Cardiac muscle cell (in vitro differentiated cells and primary cell): ENCODE measurements around the gene RERE. TPM values are rescaled to one million over a fixed set of nuclear protein-coding genes. Genes with fewer than 3 reads are reported as not detected.
A peak's percentile ranks its signal among the peaks of the same experiment; 100 is the strongest.

ENCODE experiments used
- DNase-seq, 2 donors: peaks; one replicate each; pipeline versions ENCODE4 v3.0.0 to v3.0.0-alpha.2; 2010 to 2017; ENCODE audit warnings: low read depth in 1 of 2, low spot score in 1 of 2
- H3K27ac ChIP-seq: fragments of 200-600 bp; sonication (generic); 2 replicates; pipeline ENCODE4 v1.5.1; 2016
- H3K27me3 ChIP-seq: fragments of 200-600 bp; sonication (generic); 2 replicates; pipeline ENCODE4 v1.6.0; 2016; ENCODE audit warnings: control low read depth
- H3K36me3 ChIP-seq: fragments of 200-600 bp; sonication (generic); 2 replicates; pipeline ENCODE4 v1.5.1; 2016; ENCODE audit warnings: control low read depth
- H3K4me1 ChIP-seq: fragments of 200-600 bp; sonication (generic); 2 replicates; pipeline ENCODE4 v1.8.1; 2017; ENCODE audit warnings: low read depth, mild to moderate bottlenecking, mixed run types
- H3K4me3 ChIP-seq: fragments of 200-600 bp; sonication (generic); 2 replicates; pipeline ENCODE4 v1.5.1; 2016; ENCODE audit warnings: mild to moderate bottlenecking
- H3K9me3 ChIP-seq: fragments of 200-600 bp; sonication (generic); 2 replicates; pipeline ENCODE4 v1.5.1; 2017; ENCODE audit warnings: low read depth, mild to moderate bottlenecking, control low read depth
- CTCF ChIP-seq: IDR thresholded peaks from 2 replicates; pipeline ENCODE4 v1.5.1; 2012; ENCODE audit warnings: low read depth, mild to moderate bottlenecking, low read length
- polyA plus RNA-seq: library from polyadenylated mRNA; unstranded; fragments of >200 nt; fragmentation: Nextera tagmentation; extraction: Ambion mirVana; gene quantifications from 2 replicates; pipeline ENCODE4 v1.2.1, GENCODE V29; 2016
- total RNA-seq: library from RNA; depleted of rRNA; stranded (reverse); fragments of >200 nt; gene quantifications from 2 replicates; pipeline ENCODE4 v1.2.3, GENCODE V29; 2016

The RERE gene
- total and polyA plus RNA-seq, 2 experiments from 2014 or later = 72.5 to 81.0 TPM

GRCh38 chr1:8589571-8589970 lies 227.9 kb downstream of the RERE start:
- no peak overlapping the region for H3K4me3 ChIP-seq
- H3K27ac ChIP-seq = peak overlapping the region; percentile 90
- no peaks in the 10 kb centered on the region for H3K36me3 ChIP-seq
- H3K4me1 ChIP-seq = peaks cover 35% of the 10 kb centered on the region
- H3K9me3 ChIP-seq = no peaks in the 10 kb centered on the region
- no peaks in the 10 kb centered on the region for H3K27me3 ChIP-seq
- no peak for TF ChIP-seq CTCF
- DNase-seq = no peak

- DNase-seq = no peak
- H3K9me3 ChIP-seq = no peaks in the 10 kb centered on the region
- TF ChIP-seq CTCF = no peak
- H3K27ac ChIP-seq = peak overlapping the region; percentile 7
- H3K4me1 ChIP-seq = peaks cover 35% of the 10 kb centered on the region
- H3K4me3 ChIP-seq = no peak overlapping the region
- H3K27me3 ChIP-seq = no peaks in the 10 kb centered on the region
- no peaks in the 10 kb centered on the region for H3K36me3 ChIP-seq
These were observed 229.7 kb downstream of the RERE start for GRCh38 chr1:8587784-8588183.

GRCh38 chr1:8586438-8586837 lies 231.0 kb downstream of the RERE start:
- H3K27ac ChIP-seq = no peak overlapping the region

GRCh38 chr1:8584316-8584715 lies 233.1 kb downstream of the RERE start:
- H3K9me3 ChIP-seq = no peaks in the 10 kb centered on the region
- no peak for DNase-seq
- no peak for TF ChIP-seq CTCF
- no peaks in the 10 kb centered on the region for H3K27me3 ChIP-seq
- H3K4me1 ChIP-seq = peaks cover 17% of the 10 kb centered on the region
- H3K36me3 ChIP-seq = no peaks in the 10 kb centered on the region
- H3K4me3 ChIP-seq = no peak overlapping the region
- H3K27ac ChIP-seq = no peak overlapping the region

More at GRCh38 chr1:8586438-8586837, 231.0 kb downstream of the RERE start:
- no peak overlapping the region for H3K4me3 ChIP-seq
- no peaks in the 10 kb centered on the region for H3K9me3 ChIP-seq
- no peak for DNase-seq
- H3K36me3 ChIP-seq = no peaks in the 10 kb centered on the region
- TF ChIP-seq CTCF = no peak
- no peaks in the 10 kb centered on the region for H3K27me3 ChIP-seq
- peaks cover 25% of the 10 kb centered on the region for H3K4me1 ChIP-seq

GRCh38 chr1:8583031-8583430 lies 234.4 kb downstream of the RERE start:
- Histone ChIP-seq H3K27ac (peak overlapping the region; percentile 38), H3K4me3 (no peak overlapping the region), H3K27me3 (no peaks in the 10 kb centered on the region), H3K36me3 (no peaks in the 10 kb centered on the region), H3K4me1 (peaks cover 29% of the 10 kb centered on the region), H3K9me3 (no peaks in the 10 kb centered on the region)
- no peak for TF ChIP-seq CTCF
- no peak for DNase-seq

GRCh38 chr1:8580566-8580965 lies 236.9 kb downstream of the RERE start:
- H3K4me3 ChIP-seq = no peak overlapping the region
- H3K9me3 ChIP-seq = no peaks in the 10 kb centered on the region
- H3K27me3 ChIP-seq = no peaks in the 10 kb centered on the region
- peak in 1 of 2 donors; percentile 58 for DNase-seq
- peaks cover 26% of the 10 kb centered on the region for H3K4me1 ChIP-seq
- H3K36me3 ChIP-seq = no peaks in the 10 kb centered on the region
- TF ChIP-seq CTCF = no peak
- peak overlapping the region; percentile 69 for H3K27ac ChIP-seq
